H1 (cell line): ENCODE results near the gene ELOVL5. TPM values are rescaled to one million over a fixed set of nuclear protein-coding genes. Genes with fewer than 3 reads are reported as not detected.

ENCODE experiments used
- CTCF ChIA-PET: fragments of 300-600 bp; sonication (Branson Sonifier 250); formaldehyde crosslinking; loops from one replicate; lab custom pipeline; 2021; ENCODE audit not compliant: partially characterized antibody; lab: Charles Lee
- POLR2A ChIA-PET: fragments of 300-600 bp; sonication (Branson Sonifier 250); formaldehyde crosslinking; loops from one replicate; lab custom pipeline; 2021; ENCODE audit warnings: inconsistent platforms; ENCODE audit not compliant: partially characterized antibody; lab: Charles Lee
- DNase-seq, 2 experiments: peaks; one replicate each; pipeline versions ENCODE4 v3.0.0 to v3.0.0-alpha.2; 2010 to 2022; ENCODE audit warnings: low spot score in 2 of 2, low read depth in 1 of 2, mixed read lengths in 1 of 2
- FAIRE-seq: peaks from 2 replicates; lab custom pipeline; 2011; peaks lifted over from hg19 to GRCh38; lab: Jason Lieb, UNC
- H2AFZ ChIP-seq: 2 replicates; pipeline ENCODE4 v1.8.1; 2012; ENCODE audit warnings: low read length, inconsistent platforms
- H2AK5ac ChIP-seq: 2 replicates; pipeline ENCODE4 v1.6.1; 2013; ENCODE audit warnings: low read depth, low read length
- H2BK120ac ChIP-seq: replicated peaks from 2 replicates; pipeline ENCODE3; 2013; ENCODE audit warnings: low read depth, low read length, inconsistent platforms
- H2BK12ac ChIP-seq: 2 replicates; pipeline ENCODE4 v1.6.1; 2013; ENCODE audit warnings: low read depth, low read length
- H2BK15ac ChIP-seq: 2 replicates; pipeline ENCODE4 v1.6.1; 2013; ENCODE audit warnings: low read length
- H2BK20ac ChIP-seq: 2 replicates; pipeline ENCODE4 v1.6.1; 2013; ENCODE audit warnings: low read length
- H2BK5ac ChIP-seq: 2 replicates; pipeline ENCODE4 v1.6.1; 2013; ENCODE audit warnings: low read depth, low read length
- H3K14ac ChIP-seq: 2 replicates; pipeline ENCODE4 v1.6.1; 2013; ENCODE audit warnings: inconsistent platforms; ENCODE audit not compliant: insufficient read length
- H3K18ac ChIP-seq: 2 replicates; pipeline ENCODE4 v1.6.1; 2013; ENCODE audit warnings: low read length; ENCODE audit errors: extremely low read depth
- H3K23ac ChIP-seq: 2 replicates; pipeline ENCODE4 v1.6.1; 2013; ENCODE audit warnings: inconsistent platforms; ENCODE audit not compliant: insufficient read length
- H3K23me2 ChIP-seq: 2 replicates; pipeline ENCODE4 v1.6.1; 2013; ENCODE audit warnings: low read depth, low read length
- H3K27ac ChIP-seq: 2 replicates; pipeline ENCODE4 v1.6.1; 2011; ENCODE audit warnings: low read depth, low read length, inconsistent platforms
- H3K27me3 ChIP-seq, 4 experiments: replicated peaks in 1 of 4; 1 replicate in 1 of 4; 2 replicates in 3 of 4; pipeline versions ENCODE4 v1.6.1 to v1.8.1; 2011 to 2013; ENCODE audit warnings: low read length in 3 of 4, mild to moderate bottlenecking in 3 of 4, inconsistent platforms in 2 of 4, mixed read lengths in 2 of 4, moderate library complexity in 1 of 4; ENCODE audit not compliant: control insufficient read depth in 3 of 4, insufficient read depth in 3 of 4; ENCODE audit errors: extremely low read depth in 1 of 4
- H3K36me3 ChIP-seq, 4 experiments: 2 replicates each; pipeline versions ENCODE4 v1.6.1 to v1.8.1; 2011 to 2013; ENCODE audit warnings: mild to moderate bottlenecking in 4 of 4, low read length in 3 of 4, moderate library complexity in 2 of 4, control low read depth in 1 of 4, inconsistent platforms in 1 of 4; ENCODE audit not compliant: insufficient read depth in 4 of 4, control insufficient read depth in 2 of 4
- H3K4ac ChIP-seq: replicated peaks from 2 replicates; pipeline ENCODE3; 2013; ENCODE audit warnings: low read length, low read depth, mixed read lengths, inconsistent platforms; ENCODE audit not compliant: insufficient read length
- H3K4me1 ChIP-seq, 4 experiments: replicated peaks in 1 of 4; 1 replicate in 1 of 4; 2 replicates in 3 of 4; pipeline versions ENCODE4 v1.6.1 to v1.8.1; 2011 to 2013; ENCODE audit warnings: low read length in 3 of 4, inconsistent platforms in 2 of 4, mixed read lengths in 1 of 4; ENCODE audit not compliant: insufficient read depth in 4 of 4, control insufficient read depth in 3 of 4
- H3K4me2 ChIP-seq, 2 experiments: 2 replicates each; pipeline versions ENCODE4 v1.6.1 to v1.8.1; 2011 to 2013; ENCODE audit warnings: low read depth in 2 of 2, low read length in 2 of 2, control low read depth in 1 of 2, inconsistent platforms in 1 of 2, mild to moderate bottlenecking in 1 of 2; ENCODE audit not compliant: insufficient read depth in 1 of 2
- H3K4me3 ChIP-seq, 4 experiments: fragments of 200-600, 300-600 bp in 1 of 4; sonication (generic), shearing (Covaris generic), sonication (Bioruptor Twin) in 1 of 4; 2 replicates each; pipeline versions ENCODE4 v1.5.1 to v1.8.1; 2011 to 2016; ENCODE audit warnings: low read length in 4 of 4, low read depth in 3 of 4, control low read depth in 2 of 4, inconsistent platforms in 2 of 4, mild to moderate bottlenecking in 2 of 4, mixed read lengths in 1 of 4, moderate library complexity in 1 of 4; ENCODE audit not compliant: insufficient read depth in 2 of 4; ENCODE audit errors: extremely low read depth in 1 of 4
- H3K56ac ChIP-seq: replicated peaks from 2 replicates; pipeline ENCODE3; 2013; ENCODE audit warnings: low read depth, mild to moderate bottlenecking, mixed read lengths, low read length, inconsistent platforms; ENCODE audit not compliant: insufficient read length
- H3K79me1 ChIP-seq: 2 replicates; pipeline ENCODE4 v1.6.1; 2013; ENCODE audit warnings: low read depth, low read length, control low read depth
- H3K79me2 ChIP-seq, 2 experiments: 2 replicates each; pipeline versions ENCODE4 v1.6.1 to v1.8.1; 2012 to 2013; ENCODE audit warnings: low read length in 2 of 2, mild to moderate bottlenecking in 2 of 2, inconsistent platforms in 1 of 2; ENCODE audit not compliant: insufficient read depth in 2 of 2, control insufficient read depth in 1 of 2
- H3K9ac ChIP-seq, 4 experiments: replicated peaks in 1 of 4; 1 replicate in 1 of 4; 2 replicates in 3 of 4; pipeline versions ENCODE4 v1.6.1 to v1.8.1; 2011 to 2013; ENCODE audit warnings: low read depth in 3 of 4, low read length in 3 of 4, control low read depth in 2 of 4, mild to moderate bottlenecking in 2 of 4, moderate library complexity in 2 of 4, inconsistent platforms in 1 of 4; ENCODE audit errors: extremely low read depth in 1 of 4
- H3K9me3 ChIP-seq, 2 experiments: 2 replicates each; pipeline versions ENCODE4 v1.6.1 to v1.8.1; 2012 to 2013; ENCODE audit warnings: mild to moderate bottlenecking in 2 of 2, moderate library complexity in 2 of 2, control low read depth in 1 of 2, inconsistent platforms in 1 of 2, low read depth in 1 of 2, low read length in 1 of 2, mixed read lengths in 1 of 2; ENCODE audit not compliant: insufficient read depth in 2 of 2
- H4K20me1 ChIP-seq, 2 experiments: replicated peaks in 1 of 2; 2 replicates each; pipeline versions ENCODE3 to v1.8.1; 2011 to 2013; ENCODE audit warnings: inconsistent platforms in 2 of 2, low read length in 2 of 2, mild to moderate bottlenecking in 1 of 2; ENCODE audit not compliant: insufficient read depth in 2 of 2, control insufficient read depth in 1 of 2
- H4K5ac ChIP-seq: 2 replicates; pipeline ENCODE4 v1.6.1; 2013; ENCODE audit warnings: low read length, low read depth, mixed read lengths, inconsistent platforms; ENCODE audit not compliant: insufficient read length
- H4K8ac ChIP-seq: 2 replicates; pipeline ENCODE4 v1.8.0; 2013; ENCODE audit warnings: mild to moderate bottlenecking, moderate library complexity, low read length, inconsistent platforms; ENCODE audit not compliant: insufficient read depth; ENCODE audit errors: extremely low read depth
- H4K91ac ChIP-seq: replicated peaks from 2 replicates; pipeline ENCODE3; 2013; ENCODE audit warnings: low read length, mixed read lengths, inconsistent platforms; ENCODE audit not compliant: insufficient read length
- BACH1 ChIP-seq: IDR thresholded peaks from 2 replicates; pipeline ENCODE4 v1.6.1; 2012; ENCODE audit warnings: low read length, improper control_type of control experiment
- BCL11A ChIP-seq, 2 experiments: IDR thresholded peaks; one replicate each; pipeline ENCODE4 v1.6.1; 2011; ENCODE audit warnings: low read depth in 2 of 2, low read length in 2 of 2, mild to moderate bottlenecking in 2 of 2
- MAFK ChIP-seq: IDR thresholded peaks from 2 replicates; pipeline ENCODE4 v1.6.1; 2012; ENCODE audit warnings: low read depth, mild to moderate bottlenecking, improper control_type of control experiment, low read length
- NANOG ChIP-seq: IDR thresholded peaks from 2 replicates; pipeline ENCODE4 v1.6.1; 2011; ENCODE audit warnings: low read length, low read depth, mild to moderate bottlenecking, inconsistent platforms; ENCODE audit not compliant: insufficient read depth, poor library complexity, severe bottlenecking
- RBBP5 ChIP-seq: IDR thresholded peaks from 2 replicates; pipeline ENCODE4 v1.7.1; 2012; ENCODE audit warnings: low read depth, mild to moderate bottlenecking, inconsistent platforms, low read length, moderate library complexity, borderline replicate concordance
- RXRA ChIP-seq: IDR thresholded peaks from 2 replicates; pipeline ENCODE4 v1.6.1; 2011; ENCODE audit warnings: low read depth, mild to moderate bottlenecking, low read length, moderate library complexity; ENCODE audit not compliant: insufficient read depth
- TCF12 ChIP-seq: IDR thresholded peaks from 2 replicates; pipeline ENCODE4 v1.6.1; 2011; ENCODE audit warnings: low read depth, mild to moderate bottlenecking, low read length
- TEAD4 ChIP-seq: IDR thresholded peaks from 2 replicates; pipeline ENCODE4 v1.6.1; 2012; ENCODE audit warnings: low read depth, low read length, inconsistent platforms, mixed read lengths
- USF2 ChIP-seq: IDR thresholded peaks from 2 replicates; pipeline ENCODE4 v1.6.1; 2011; ENCODE audit warnings: low read length, improper control_type of control experiment
- WGBS, 2 experiments: shearing (Covaris generic) in 1 of 2; methylation state at CpG; one replicate each; pipeline versions ENCODE4 v1.1.6 to v1.1.7; 2013 to 2015; ENCODE audit warnings: low lambda C conversion rate in 2 of 2, mixed read lengths in 2 of 2, inconsistent platforms in 1 of 2, low coverage in 1 of 2, missing lambda C conversion rate in 1 of 2; ENCODE audit not compliant: insufficient replicate concordance in 2 of 2, insufficient coverage in 1 of 2, insufficient read length in 1 of 2; ENCODE audit errors: extremely low coverage in 1 of 2, missing lambda C conversion rate in 1 of 2; 5-methylcytosine and 5-hydroxymethylcytosine counted together
- polyA plus RNA-seq, 7 experiments: library from polyadenylated mRNA; depleted of rRNA in 3 of 7; stranded (reverse) in 5 of 7; unstranded in 2 of 7; fragments of >200 nt in 5 of 7; fragments of 200-250 nt in 2 of 7; gene quantifications; 1 replicate in 5 of 7; 2 replicates in 1 of 7; 4 replicates in 1 of 7; pipeline versions ENCODE4 v1.2.1 to v1.2.3, GENCODE V29; 2011 to 2013; ENCODE audit warnings: missing spikeins in 2 of 7, mixed read lengths in 2 of 7
- total RNA-seq: library from RNA; stranded (reverse); fragmentation: NEBNext Ultra II Directional; extraction: Animal tissue kit (Norgen Biotek cat#: 25700); gene quantifications from 2 replicates; pipeline ENCODE4 v1.2.1, GENCODE V29; 2021

The ELOVL5 gene
- total and polyA plus RNA-seq, 2 of the 8 experiments (the other 6 are each of a cell fraction or from before 2014, with no cell fraction given) = 113 to 156 TPM

GRCh38 chr6:53361549-53362031, 12.8 kb upstream of the ELOVL5 start:
- Histone ChIP-seq H3K79me2 (no peaks in the 10 kb centered on the region), H3K14ac (no peak overlapping the region), H3K79me1 (no peaks in the 10 kb centered on the region), H2BK5ac (no peak overlapping the region), H4K91ac (no peak overlapping the region), H3K4me2 (no peak overlapping the region), H4K20me1 (no peaks in the 10 kb centered on the region), H4K5ac (no peak overlapping the region), H2AK5ac (no peak overlapping the region), H3K4me3 (no peak overlapping the region), H3K56ac (no peak overlapping the region), H3K9ac (no peak overlapping the region), H3K36me3 (no peaks in the 10 kb centered on the region), H2BK12ac (no peak overlapping the region), H3K18ac (no peak overlapping the region), H3K27me3 (no peaks in the 10 kb centered on the region; a peak in 2 of 7 replicates), H3K4ac (no peak overlapping the region), H3K23me2 (peaks cover 10% of the 10 kb centered on the region; the same call in 1 of the 2 replicates), H3K23ac (no peak overlapping the region), H3K9me3 (peaks cover 4 to 11% of the 10 kb centered on the region in 2 experiments; a peak in 1 of 4 replicates), H3K27ac (no peak overlapping the region), H2BK120ac (no peak overlapping the region), H3K4me1 (peaks cover 0 to 4% (median 2%) of the 10 kb centered on the region in 4 experiments; a peak in 3 of 7 replicates), H2BK20ac (no peak overlapping the region), H4K8ac (no peak overlapping the region), H2AFZ (no peak overlapping the region), H2BK15ac (no peak overlapping the region)
- no peak for FAIRE-seq
- POLR2A ChIA-PET = interaction anchor here (5.6 kb wide), 1 partner anchor 14 kb away, joined by 49 read pairs; the partner anchor contains the start of gene ELOVL5
- DNase-seq = no peak
- TF ChIP-seq TCF12 (no peak), BACH1 (no peak), TEAD4 (no peak), BCL11A (IDR thresholded peaks at IDR 0.05; ENCODE audit: low read depth in 2 of 2, low read length in 2 of 2) (no peak), NANOG (no peak), MAFK (no peak), RBBP5 (no peak), USF2 (no peak), RXRA (no peak)
- 92% methylated on average over 4 of the region's 4 CpGs; no CpG with 5 or more reads in 1 of the 2 experiments for WGBS, 2 experiments
- CTCF ChIA-PET = interaction anchor here (0.6 kb wide), 1 partner anchor 132 kb away, joined by 3 read pairs; no protein-coding TSS in a partner anchor
